SU-DHL-6 (cell line): ENCODE measurements around the gene DOCK11.

Source experiments
- H2AFZ ChIP-seq: fragments of 200-600 bp; sonication (generic); 2 replicates; pipeline ENCODE4 v1.6.1; 2014; ENCODE audit warnings: low read depth, mild to moderate bottlenecking, moderate library complexity, mixed read lengths, antibody characterized with exemption, low read length; ENCODE audit not compliant: severe bottlenecking
- H3F3A ChIP-seq: fragments of 200-600 bp; shearing (Covaris generic); 2 replicates; pipeline ENCODE4 v1.6.0; 2016; ENCODE audit warnings: antibody characterized with exemption, mild to moderate bottlenecking; ENCODE audit not compliant: insufficient read depth
- H3K27ac ChIP-seq: fragments of 200-600 bp; sonication (generic); 2 replicates; pipeline ENCODE4 v1.5.1; 2016; ENCODE audit warnings: low read depth, mild to moderate bottlenecking, low read length, moderate library complexity, mixed read lengths
- H3K27me3 ChIP-seq: fragments of 200-600 bp; sonication (generic), shearing (Covaris generic); 2 replicates; pipeline ENCODE4 v1.6.0; 2014; ENCODE audit warnings: mild to moderate bottlenecking, low read length
- H3K36me3 ChIP-seq: fragments of 200-600 bp; sonication (generic); 2 replicates; pipeline ENCODE4 v1.6.1; 2014; ENCODE audit warnings: mild to moderate bottlenecking, low read length, mixed read lengths
- H3K4me2 ChIP-seq: fragments of 300-600, 200-600 bp; shearing (Covaris generic), sonication (generic); 2 replicates; pipeline ENCODE4 v1.6.0; 2014; ENCODE audit warnings: low read length, low read depth, mild to moderate bottlenecking; ENCODE audit not compliant: poor library complexity, severe bottlenecking
- H3K4me3 ChIP-seq: fragments of 200-600 bp; sonication (generic); 2 replicates; pipeline ENCODE4 v1.5.1; 2014; ENCODE audit warnings: antibody characterized with exemption, low read length, mild to moderate bottlenecking, mixed read lengths; ENCODE audit not compliant: insufficient read depth, poor library complexity, severe bottlenecking
- H3K79me2 ChIP-seq: fragments of 200-600 bp; sonication (generic); 2 replicates; pipeline ENCODE4 v1.6.1; 2014; ENCODE audit warnings: mild to moderate bottlenecking, low read length, moderate library complexity; ENCODE audit not compliant: insufficient read depth
- H3K9ac ChIP-seq: fragments of 200-600 bp; sonication (generic); 2 replicates; pipeline ENCODE4 v1.7.0; 2014; ENCODE audit warnings: mild to moderate bottlenecking, low read length
- H3K9me2 ChIP-seq: fragments of 200-600 bp; sonication (generic); replicated peaks from 2 replicates; pipeline ENCODE4 v1.6.1; 2014; ENCODE audit warnings: low read length; ENCODE audit not compliant: insufficient read depth
- H3K9me3 ChIP-seq: fragments of 200-600 bp; sonication (generic); 2 replicates; pipeline ENCODE4 v1.6.1; 2014; ENCODE audit warnings: low read length, mixed read lengths; ENCODE audit not compliant: insufficient read depth
- H4K20me1 ChIP-seq: fragments of 200-600 bp; sonication (generic); 2 replicates; pipeline ENCODE4 v1.6.1; 2014; ENCODE audit warnings: low read depth, mild to moderate bottlenecking, antibody characterized with exemption, low read length, moderate library complexity, mixed read lengths
- CTCF ChIP-seq: fragments of 200-600 bp; sonication (generic); IDR thresholded peaks from one replicate; pipeline ENCODE4 v1.5.1; 2017; ENCODE audit warnings: antibody characterized with exemption, mild to moderate bottlenecking, low read length, moderate library complexity; ENCODE audit not compliant: insufficient read depth, poor library complexity, severe bottlenecking
- EZH2phosphoT487 ChIP-seq: fragments of 200-600 bp; sonication (generic), shearing (Covaris generic); conservative IDR thresholded peaks from 2 replicates; pipeline ENCODE4 v1.6.1; 2018; ENCODE audit warnings: mild to moderate bottlenecking, antibody characterized with exemption, low read length, moderate library complexity, mixed read lengths

Gene DOCK11

GRCh38 chrX:118541482-118541881 is 45.9 kb downstream of the DOCK11 start:
- H3K9me3 ChIP-seq: no peaks in the 10 kb centered on the region
- H3F3A ChIP-seq: no peaks in the 10 kb centered on the region
- no peaks in the 10 kb centered on the region for H3K36me3 ChIP-seq
- H3K9ac ChIP-seq: no peak overlapping the region
- no peak overlapping the region for H3K4me2 ChIP-seq
- no peaks in the 10 kb centered on the region for H3K27me3 ChIP-seq
- no peak overlapping the region for H3K4me3 ChIP-seq
- H4K20me1 ChIP-seq: no peaks in the 10 kb centered on the region
- H3K27ac ChIP-seq: no peak overlapping the region
- no peaks in the 10 kb centered on the region for H3K9me2 ChIP-seq
- no peaks in the 10 kb centered on the region for H3K79me2 ChIP-seq
- H2AFZ ChIP-seq: no peak overlapping the region
- no peak for TF ChIP-seq EZH2phosphoT487
- no peak for TF ChIP-seq CTCF

GRCh38 chrX:118545510-118545909 is 49.9 kb downstream of the DOCK11 start:
- Histone ChIP-seq H3K9me2 (no peaks in the 10 kb centered on the region), H3K79me2 (no peaks in the 10 kb centered on the region), H4K20me1 (no peaks in the 10 kb centered on the region), H3K27me3 (no peaks in the 10 kb centered on the region), H3F3A (no peaks in the 10 kb centered on the region), H3K4me2 (no peak overlapping the region), H3K4me3 (no peak overlapping the region), H3K9ac (no peak overlapping the region), H3K36me3 (no peaks in the 10 kb centered on the region), H3K9me3 (no peaks in the 10 kb centered on the region), H3K27ac (no peak overlapping the region), H2AFZ (no peak overlapping the region)
- TF ChIP-seq EZH2phosphoT487 (no peak), CTCF (no peak)

- no peaks in the 10 kb centered on the region for H3K36me3 ChIP-seq
- no peaks in the 10 kb centered on the region for H3K9me3 ChIP-seq
- H2AFZ ChIP-seq: no peak overlapping the region
- H3K79me2 ChIP-seq: no peaks in the 10 kb centered on the region
- H3F3A ChIP-seq: no peaks in the 10 kb centered on the region
- no peak overlapping the region for H3K9ac ChIP-seq
- no peak overlapping the region for H3K4me2 ChIP-seq
- H3K4me3 ChIP-seq: no peak overlapping the region
- H3K9me2 ChIP-seq: no peaks in the 10 kb centered on the region
- H3K27ac ChIP-seq: no peak overlapping the region
- TF ChIP-seq CTCF (no peak), EZH2phosphoT487 (no peak)
- no peaks in the 10 kb centered on the region for H3K27me3 ChIP-seq
- H4K20me1 ChIP-seq: no peaks in the 10 kb centered on the region
Observed at GRCh38 chrX:118548841-118549240, 53.2 kb downstream of the DOCK11 start.
